Measurements from ENCODE around the gene FBXO4.
A peak's percentile ranks its signal among the peaks of the same experiment; 100 is the strongest.

Gene FBXO4

GRCh38 chr5:41924872-41925554 lies at the start of gene FBXO4 (continued):
- no peak for TF ChIP-seq REST (tag by site-specific recombination; IDR thresholded peaks at IDR 0.05)
- TF ChIP-seq PBX3 (CRISPR knock-in tag; IDR thresholded peaks at IDR 0.05) = peak; percentile 91; the same call in 1 of the 2 replicates
- peak; percentile 91 for TF ChIP-seq ZBTB17 (tag by site-specific recombination; IDR thresholded peaks at IDR 0.05)
- 0 out of 2 replicates have a peak, but pooled peaks have one; percentile 10 for TF ChIP-seq ZSCAN16 (tag by site-specific recombination; IDR thresholded peaks at IDR 0.05)
- no peak for TF ChIP-seq TCF7L2 (IDR thresholded peaks at IDR 0.05; ENCODE audit: borderline replicate concordance, low read depth, low read length)
- TF ChIP-seq ZNF624 (tag by site-specific recombination; IDR thresholded peaks at IDR 0.05) = no peak
- no peak for TF ChIP-seq ZNF155 (tag by site-specific recombination; IDR thresholded peaks at IDR 0.05)
- TF ChIP-seq ZNF302 (tag by site-specific recombination; IDR thresholded peaks at IDR 0.05; ENCODE audit: low read depth) = no peak
- no peak for TF ChIP-seq ZNF548 (tag by site-specific recombination; IDR thresholded peaks at IDR 0.05)
- peak; percentile 81 for TF ChIP-seq ZFP37 (tag by site-specific recombination; IDR thresholded peaks at IDR 0.05)
- TF ChIP-seq CTCF (tag by site-specific recombination; IDR thresholded peaks at IDR 0.05) = peak; percentile 99
- TF ChIP-seq ZNF341 (tag by site-specific recombination; IDR thresholded peaks at IDR 0.05; ENCODE audit: low read depth) = peak; percentile 25; the same call in 1 of the 2 replicates
- no peak for TF ChIP-seq ZNF521 (tag by site-specific recombination; IDR thresholded peaks at IDR 0.05)
- TF ChIP-seq ZNF223 (tag by site-specific recombination; IDR thresholded peaks at IDR 0.05) = no peak
- TF ChIP-seq ZNF335 (tag by site-specific recombination; conservative IDR thresholded peaks at IDR 0.05) = peak; percentile 69
- peak; percentile 97 for TF ChIP-seq ZBTB26 (tag by site-specific recombination; optimal IDR thresholded peaks at IDR 0.05)
- 0 out of 2 replicates have a peak, but pooled peaks have one; percentile 15 for TF ChIP-seq ZBTB1 (tag by site-specific recombination; IDR thresholded peaks at IDR 0.05)
- TF ChIP-seq ZNF449 (tag by site-specific recombination; IDR thresholded peaks at IDR 0.05) = no peak; the same call in 1 of the 2 replicates
- TF ChIP-seq ZNF114 (tag by site-specific recombination; IDR thresholded peaks at IDR 0.05) = no peak
- TF ChIP-seq ZNF146 (tag by site-specific recombination; IDR thresholded peaks at IDR 0.05) = peak; percentile 9; the same call in 1 of the 2 replicates
- TF ChIP-seq SP7 (tag by site-specific recombination; IDR thresholded peaks at IDR 0.05) = peak; percentile 81
- TF ChIP-seq ZFP3 (tag by site-specific recombination; IDR thresholded peaks at IDR 0.05; ENCODE audit: low read depth) = no peak

Measured in HEK293 (cell line).